ENCODE data around the gene PLD4. TPM values are rescaled to one million over a fixed set of nuclear protein-coding genes. Genes with fewer than 3 reads are reported as not detected.

The PLD4 gene
- total and polyA plus RNA-seq, 2 of the 8 experiments (the other 6 are each of a cell fraction or from before 2014, with no cell fraction given) = 0.05 TPM; not detected in 1

GRCh38 chr14:104974146-104974541 is 49.5 kb downstream of the PLD4 start:
- no peak overlapping the region for H3K18ac ChIP-seq (ENCODE audit: extremely low read depth, low read length)
- no peaks in the 10 kb centered on the region for H3K79me2 ChIP-seq (ENCODE audit: control insufficient read depth in 1 of 2, insufficient read depth in 2 of 2, low read length in 2 of 2)

More at GRCh38 chr14:104974146-104974541, 49.5 kb downstream of the PLD4 start:
- WGBS, 2 experiments (ENCODE audit: extremely low coverage in 1 of 2, insufficient coverage in 1 of 2, insufficient read length in 1 of 2, insufficient replicate concordance in 2 of 2, low coverage in 1 of 2, low lambda C conversion rate in 2 of 2, missing lambda C conversion rate in 1 of 2) = 79% methylated on average over 13 of the region's 13 CpGs; no CpG with 5 or more reads in 1 of the 2 experiments
- ChIA-PET POLR2A (ENCODE audit: partially characterized antibody) (no interaction called here), CTCF (ENCODE audit: partially characterized antibody) (interaction anchor here (0.8 to 11.5 kb wide), 10 partner anchors 32 to 108 kb away, joined by 3 to 161 read pairs (median 4); no protein-coding TSS in a partner anchor)
- Histone ChIP-seq H3K14ac (ENCODE audit: insufficient read length) (no peak overlapping the region), H4K20me1 (replicated peaks in 1 of 2; ENCODE audit: control insufficient read depth in 1 of 2, insufficient read depth in 2 of 2, low read length in 2 of 2) (peaks cover 4 to 5% of the 10 kb centered on the region in 2 experiments), H2BK120ac (replicated peaks; ENCODE audit: low read depth, low read length) (no peak overlapping the region), H3K23me2 (ENCODE audit: low read depth, low read length) (peaks cover 8% of the 10 kb centered on the region; the same call in 1 of the 2 replicates), H4K8ac (ENCODE audit: extremely low read depth, insufficient read depth, low read length) (peak overlapping the region; percentile 21; the same call in 1 of the 2 replicates), H3K27me3 (replicated peaks in 1 of 4; ENCODE audit: control insufficient read depth in 3 of 4, extremely low read depth in 1 of 4, insufficient read depth in 3 of 4, low read length in 3 of 4) (peaks cover 18 to 25% (median 24%) of the 10 kb centered on the region in 4 experiments), H4K91ac (replicated peaks; ENCODE audit: insufficient read length, low read length) (no peak overlapping the region), H3K4me2 (ENCODE audit: insufficient read depth in 1 of 2, low read depth in 2 of 2, low read length in 2 of 2) (no peak overlapping the region), H3K9me3 (ENCODE audit: insufficient read depth in 2 of 2, low read depth in 1 of 2, low read length in 1 of 2) (no peaks in the 10 kb centered on the region), H2BK15ac (ENCODE audit: low read length) (no peak overlapping the region; the same call in 1 of the 2 replicates), H3K4ac (replicated peaks; ENCODE audit: insufficient read length, low read depth, low read length) (no peak overlapping the region), H3K79me1 (ENCODE audit: low read depth, low read length) (no peaks in the 10 kb centered on the region), H3K56ac (replicated peaks; ENCODE audit: insufficient read length, low read depth, low read length) (no peak overlapping the region), H2AK5ac (ENCODE audit: low read depth, low read length) (no peak overlapping the region), H2AFZ (ENCODE audit: low read length) (no peak overlapping the region), H3K9ac (replicated peaks in 1 of 4; ENCODE audit: extremely low read depth in 1 of 4, low read depth in 3 of 4, low read length in 3 of 4) (no peak overlapping the region), H3K4me1 (replicated peaks in 1 of 4; ENCODE audit: control insufficient read depth in 3 of 4, insufficient read depth in 4 of 4, low read length in 3 of 4) (peaks cover 0 to 14% (median 10%) of the 10 kb centered on the region in 4 experiments; a peak in 5 of 7 replicates), H3K4me3 (ENCODE audit: extremely low read depth in 1 of 4, insufficient read depth in 2 of 4, low read depth in 3 of 4, low read length in 4 of 4) (no peak overlapping the region), H2BK20ac (ENCODE audit: low read length) (no peak overlapping the region), H3K36me3 (ENCODE audit: control insufficient read depth in 2 of 4, insufficient read depth in 4 of 4, low read length in 3 of 4) (no peaks in the 10 kb centered on the region), H4K5ac (ENCODE audit: insufficient read length, low read depth, low read length) (no peak overlapping the region), H3K27ac (ENCODE audit: low read depth, low read length) (no peak overlapping the region), H2BK5ac (ENCODE audit: low read depth, low read length) (no peak overlapping the region), H2BK12ac (ENCODE audit: low read depth, low read length) (no peak overlapping the region), H3K23ac (ENCODE audit: insufficient read length) (no peak overlapping the region)
- no peak for TF ChIP-seq SP1 (IDR thresholded peaks at IDR 0.05; ENCODE audit: low read depth, low read length)
- no peak for TF ChIP-seq YY1 (IDR thresholded peaks at IDR 0.05; ENCODE audit: low read depth, low read length)
- TF ChIP-seq HDAC2 (IDR thresholded peaks at IDR 0.05; ENCODE audit: borderline replicate concordance in 1 of 2, low read depth in 2 of 2, low read length in 2 of 2) = no peak
- TF ChIP-seq RFX5 (IDR thresholded peaks at IDR 0.05; ENCODE audit: borderline replicate concordance, low read depth, low read length) = no peak
- no peak for TF ChIP-seq SIRT6 (IDR thresholded peaks at IDR 0.05; ENCODE audit: low read length)
- TF ChIP-seq CHD2 (IDR thresholded peaks at IDR 0.05; ENCODE audit: low read length) = no peak
- DNase-seq (ENCODE audit: low read depth in 1 of 2, low spot score in 2 of 2) = no peak
- no peak for FAIRE-seq

Data from H1 (cell line).